Activated CD4-positive, alpha-beta T cell treated with anti-CD3 and anti-CD28 coated beads for 48 hours (primary cell): ENCODE data around the gene SHOC2.
A peak's percentile ranks its signal among the peaks of the same experiment; 100 is the strongest.
"Not testable (repeated sequence)": the region's sequence is repeated elsewhere in the genome, so short reads cannot be mapped to it uniquely, and the experiment has no call there.

ENCODE experiments used
- DNase-seq: peaks from one replicate; pipeline ENCODE4 v3.0.0-alpha.2; 2020

Gene SHOC2

DNA sequence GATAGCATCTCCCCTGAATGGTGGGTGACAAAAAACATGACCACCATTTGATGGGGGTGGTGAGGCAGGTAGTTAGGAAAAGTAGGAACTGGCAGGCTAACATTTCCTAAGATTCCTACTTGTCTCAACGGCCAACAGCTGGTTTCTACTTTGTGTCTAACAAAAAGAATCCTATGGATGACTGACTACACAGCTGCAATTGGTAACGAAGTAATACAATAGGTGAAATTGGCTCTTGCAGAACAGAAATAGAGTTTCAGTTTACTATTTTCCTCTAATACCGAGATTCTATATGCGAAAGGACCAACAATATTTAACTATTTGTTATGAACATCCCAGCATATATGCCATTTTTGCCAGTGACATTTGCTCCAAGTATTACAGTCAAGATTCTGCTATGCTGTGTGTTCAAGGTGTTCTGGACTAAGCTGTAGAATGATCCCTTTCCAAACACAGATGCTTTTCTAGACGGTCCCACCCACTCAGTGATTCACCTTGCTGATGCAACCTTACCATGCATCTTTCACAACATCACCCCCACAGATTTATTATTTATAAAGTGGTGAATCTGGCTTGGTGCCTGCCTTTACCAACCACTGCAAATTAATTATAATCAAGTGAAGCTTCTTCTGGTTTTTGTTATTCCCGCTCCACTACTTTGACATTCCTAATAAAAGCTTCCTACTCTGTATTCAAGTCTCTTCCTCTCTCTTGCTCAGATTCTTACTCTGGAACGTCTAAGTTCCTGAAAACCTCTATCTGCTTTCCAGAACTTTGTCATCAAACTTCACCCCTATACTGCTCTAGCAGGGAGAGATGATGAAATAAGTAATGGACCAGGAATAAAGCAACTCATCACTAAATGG is 17.2 kb upstream of the SHOC2 start:
- peak; percentile 63 for DNase-seq

DNA sequence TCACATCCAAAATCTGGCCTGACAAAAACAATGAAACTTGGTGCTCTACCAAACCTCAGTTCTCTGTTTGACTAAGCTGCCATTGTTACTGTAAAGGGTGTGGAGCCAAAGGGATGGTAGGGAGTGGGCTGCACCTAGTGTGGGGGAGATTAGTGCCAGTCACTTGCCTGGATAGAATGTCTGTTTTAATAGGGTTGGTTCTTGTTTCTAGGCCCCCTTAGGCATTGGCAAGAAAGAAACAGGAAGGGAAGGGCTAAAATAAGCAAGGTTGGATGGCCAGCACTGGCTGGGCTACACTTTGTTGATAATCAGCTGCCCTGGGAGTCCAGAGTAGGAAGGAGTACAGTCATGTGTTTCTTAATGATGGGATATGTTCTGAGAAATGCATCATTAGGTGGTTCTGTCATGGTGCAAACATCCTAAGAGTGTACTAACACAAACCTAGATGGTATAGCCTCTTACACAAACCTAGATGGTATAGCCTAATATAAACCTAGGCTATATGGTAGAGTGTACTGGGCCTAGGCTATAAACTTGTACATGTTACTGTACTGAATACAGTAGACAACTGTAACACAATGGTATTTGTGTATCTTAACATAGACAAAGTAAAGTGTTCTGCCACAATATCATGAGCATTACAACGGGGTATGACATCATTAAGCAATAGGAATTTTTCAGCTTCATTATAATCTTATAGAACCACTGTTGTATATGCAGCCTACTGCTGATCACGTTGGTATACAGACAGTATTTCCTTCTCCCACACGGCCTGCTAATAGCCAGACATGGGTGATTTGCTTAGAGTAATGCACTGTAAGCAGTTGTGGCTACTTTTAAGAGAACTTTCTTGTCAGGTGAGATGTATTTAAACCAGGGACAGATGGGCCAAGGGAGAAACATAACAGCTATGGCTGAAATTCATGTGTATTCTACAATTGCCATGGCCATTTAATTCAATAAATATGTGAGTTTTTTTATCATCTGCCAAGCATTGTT is 15.8 kb upstream of the SHOC2 start:
- DNase-seq, result peak; percentile 48

DNA sequence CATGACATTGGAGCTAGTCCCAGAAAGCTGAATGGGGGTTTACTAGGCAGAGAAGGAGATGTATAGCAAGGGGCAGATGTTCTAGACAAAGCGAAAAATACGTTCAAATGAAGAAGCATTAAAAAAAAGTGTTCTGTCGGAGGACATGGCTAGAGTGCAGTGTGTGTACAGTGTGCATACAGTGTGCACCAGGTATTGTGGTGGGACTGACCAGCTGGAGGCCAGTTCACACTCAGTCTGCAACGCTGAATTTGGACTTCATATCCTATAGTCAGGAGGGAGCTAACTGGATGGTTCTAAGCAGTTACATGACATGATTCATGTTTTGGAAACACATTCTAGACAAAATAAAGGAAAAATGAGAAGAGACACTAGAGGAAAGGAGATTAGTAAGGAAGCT is 9.3 kb upstream of the SHOC2 start:
- no peak for DNase-seq

DNA sequence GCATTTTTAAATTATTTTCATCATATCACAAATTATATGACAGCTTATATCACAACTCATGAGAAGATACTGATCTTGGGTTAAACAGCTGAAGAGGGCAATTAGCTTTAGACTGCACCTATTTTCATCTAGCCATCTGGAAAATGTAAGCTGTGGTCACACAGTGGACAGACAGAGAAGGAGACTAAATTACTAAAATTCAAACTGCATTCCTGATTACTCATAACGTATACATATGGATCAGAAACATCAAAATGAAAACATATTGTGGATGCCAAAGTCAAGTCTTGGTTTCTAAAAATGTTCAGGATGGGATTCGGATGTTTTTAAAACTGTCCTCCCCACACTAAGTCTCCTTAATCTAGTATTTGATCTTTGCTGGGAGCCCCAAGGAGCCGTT is 7.0 kb upstream of the SHOC2 start:
- no peak for DNase-seq

DNA sequence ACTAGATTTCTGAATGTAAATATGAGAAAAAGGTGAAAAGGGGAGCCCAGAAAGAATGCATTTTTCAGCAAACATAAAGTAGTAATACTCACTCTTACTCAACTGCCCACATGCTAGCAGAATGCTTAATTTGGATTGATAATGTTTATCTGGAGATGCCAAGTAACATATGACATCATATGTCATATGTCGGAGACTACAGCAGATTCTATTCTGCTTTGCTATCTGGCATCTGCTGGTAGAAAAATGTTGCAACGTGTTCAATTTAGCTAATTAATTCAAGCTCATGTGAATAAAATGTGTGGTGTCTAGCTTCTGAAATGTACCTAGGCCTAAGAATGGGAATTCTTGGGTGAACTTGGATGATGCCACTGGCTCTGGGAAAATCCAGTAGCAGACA is 5.0 kb upstream of the SHOC2 start:
- no peak for DNase-seq

DNA sequence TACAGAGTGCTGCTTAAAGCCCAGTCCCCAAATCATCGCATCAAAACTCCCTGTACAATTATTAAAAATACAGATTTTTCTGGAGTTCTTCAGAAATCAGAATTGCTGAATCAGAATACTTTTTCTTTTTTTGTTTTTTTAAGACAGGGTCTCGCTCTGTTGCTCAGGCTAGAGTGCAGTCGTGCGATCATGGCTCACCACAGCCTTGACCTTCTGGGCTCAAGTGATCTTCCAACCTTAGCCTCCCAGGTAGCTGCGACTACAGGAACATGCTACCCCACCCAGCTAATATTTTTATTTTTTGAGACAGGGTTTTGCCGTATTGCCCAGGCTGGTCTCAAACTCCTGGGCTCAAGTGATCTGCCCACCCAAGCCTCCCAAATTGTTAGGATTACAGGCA is 4.4 kb upstream of the SHOC2 start:
- no peak for DNase-seq

DNA sequence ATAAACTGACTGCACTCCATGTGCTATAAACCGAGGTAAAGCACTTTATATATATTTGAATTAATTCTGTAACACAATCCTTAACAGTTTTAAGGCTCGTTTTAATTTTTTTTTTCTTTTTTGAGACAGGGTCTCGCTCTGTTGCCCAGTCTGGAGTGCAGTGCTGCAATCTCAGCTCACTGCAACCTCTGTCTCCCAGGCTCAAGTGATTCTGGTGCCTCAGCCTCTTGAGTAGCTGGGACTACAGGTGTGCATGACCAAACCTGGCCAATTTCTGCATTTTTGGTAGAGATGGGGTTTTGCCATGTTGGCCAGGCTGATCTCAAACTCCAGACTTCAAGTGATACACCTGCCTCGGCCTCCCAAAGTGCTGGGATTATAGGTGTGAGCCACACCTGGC is 3.8 kb upstream of the SHOC2 start:
- DNase-seq, result not testable (repeated sequence)

DNA sequence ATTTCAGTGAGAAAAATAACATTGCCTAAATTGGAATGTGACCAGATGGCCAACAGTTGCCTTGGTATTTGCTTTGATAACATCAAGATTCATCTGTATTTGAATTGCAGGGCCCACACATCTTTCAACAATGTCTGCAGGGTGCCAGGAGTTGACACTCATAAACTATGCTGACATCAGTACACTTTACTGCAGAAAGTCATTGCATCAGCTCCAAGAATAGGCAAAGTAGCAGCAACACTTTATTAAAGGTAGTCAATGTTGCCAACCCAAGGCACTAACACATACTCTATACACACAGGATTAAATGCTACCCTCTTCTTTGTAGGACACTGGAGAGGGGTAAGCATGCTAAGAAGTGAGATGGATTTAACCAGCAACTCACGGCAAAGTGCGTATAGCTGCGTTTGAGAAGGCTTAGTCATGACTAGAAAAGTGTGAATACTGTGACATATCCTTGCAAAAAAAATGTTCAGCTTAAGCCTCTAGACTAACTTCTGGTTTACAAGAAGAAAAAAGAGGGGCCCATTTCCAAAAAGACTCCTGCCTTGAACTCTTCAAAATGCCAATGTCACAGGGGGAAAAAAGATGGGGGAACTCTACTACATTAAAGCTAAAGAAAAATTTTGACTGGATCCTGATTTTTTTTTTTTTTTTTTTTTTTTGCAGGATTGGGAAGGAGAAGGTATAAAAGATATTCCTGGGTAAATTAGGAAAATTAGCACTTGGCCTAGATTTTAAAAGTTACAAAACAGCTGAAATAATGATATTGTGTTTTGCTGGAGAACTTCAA is 2.7 kb upstream of the SHOC2 start:
- DNase-seq, result no peak

DNA sequence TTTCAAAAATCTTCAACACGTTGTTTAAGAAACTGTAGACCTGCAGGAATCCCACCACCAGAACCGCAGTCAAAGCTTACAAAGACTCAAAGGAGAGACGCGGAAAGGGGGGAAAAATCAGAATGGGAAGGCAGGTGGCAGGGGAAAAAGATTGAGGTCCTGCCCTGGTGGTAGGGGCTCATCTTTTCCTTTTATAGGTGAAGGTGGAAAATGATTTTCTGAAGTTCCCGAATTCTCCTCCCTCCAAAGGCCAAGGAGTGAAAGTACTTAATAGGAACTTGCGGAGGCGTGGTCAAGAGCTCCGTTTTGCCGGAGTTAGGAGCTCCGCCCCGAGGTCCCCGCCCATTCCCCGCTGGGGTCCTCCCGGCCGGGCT is 1.1 kb upstream of the SHOC2 start:
- peak; percentile 92 for DNase-seq

DNA sequence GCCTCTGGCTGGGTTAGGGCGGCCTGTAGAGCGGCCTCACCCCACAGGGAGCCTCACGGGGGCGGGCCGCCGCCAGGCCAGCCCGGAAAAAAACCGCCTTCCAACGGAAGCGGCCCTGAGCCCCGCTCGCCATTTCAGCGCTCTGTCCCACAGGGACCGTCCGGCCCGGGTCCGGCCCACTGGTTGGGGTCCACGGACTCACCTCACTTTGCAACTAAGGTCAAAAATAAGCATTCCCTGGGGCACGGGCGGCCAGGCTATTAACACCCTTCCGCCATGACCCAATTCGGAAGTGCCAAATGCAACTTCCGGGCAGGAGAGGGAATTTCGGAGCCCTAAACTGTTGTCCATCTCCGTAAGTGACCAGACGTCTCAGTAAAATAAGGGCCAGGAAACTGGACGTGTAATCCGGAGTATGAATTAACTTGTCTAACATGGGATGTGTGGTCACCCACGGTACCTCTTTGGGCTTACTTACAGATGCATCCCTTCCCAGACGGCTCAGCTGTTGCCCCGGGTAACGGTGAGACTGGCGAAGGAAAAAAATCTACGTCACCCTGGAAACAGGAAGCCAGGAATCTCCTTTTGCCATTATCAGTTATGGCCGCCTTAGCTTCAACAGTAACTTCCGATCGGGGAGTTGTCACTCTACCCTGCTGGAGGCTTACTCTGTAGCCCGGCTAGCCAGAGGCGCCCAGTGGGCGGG is 608 bp upstream of the SHOC2 start, which contains the start of gene BBIP1:
BBIP1 (minus strand) TSS at position 538 of the 706 bp plus-strand sequence. CDS start 1,023 bp downstream, outside the sequence.
- no peak for DNase-seq

DNA sequence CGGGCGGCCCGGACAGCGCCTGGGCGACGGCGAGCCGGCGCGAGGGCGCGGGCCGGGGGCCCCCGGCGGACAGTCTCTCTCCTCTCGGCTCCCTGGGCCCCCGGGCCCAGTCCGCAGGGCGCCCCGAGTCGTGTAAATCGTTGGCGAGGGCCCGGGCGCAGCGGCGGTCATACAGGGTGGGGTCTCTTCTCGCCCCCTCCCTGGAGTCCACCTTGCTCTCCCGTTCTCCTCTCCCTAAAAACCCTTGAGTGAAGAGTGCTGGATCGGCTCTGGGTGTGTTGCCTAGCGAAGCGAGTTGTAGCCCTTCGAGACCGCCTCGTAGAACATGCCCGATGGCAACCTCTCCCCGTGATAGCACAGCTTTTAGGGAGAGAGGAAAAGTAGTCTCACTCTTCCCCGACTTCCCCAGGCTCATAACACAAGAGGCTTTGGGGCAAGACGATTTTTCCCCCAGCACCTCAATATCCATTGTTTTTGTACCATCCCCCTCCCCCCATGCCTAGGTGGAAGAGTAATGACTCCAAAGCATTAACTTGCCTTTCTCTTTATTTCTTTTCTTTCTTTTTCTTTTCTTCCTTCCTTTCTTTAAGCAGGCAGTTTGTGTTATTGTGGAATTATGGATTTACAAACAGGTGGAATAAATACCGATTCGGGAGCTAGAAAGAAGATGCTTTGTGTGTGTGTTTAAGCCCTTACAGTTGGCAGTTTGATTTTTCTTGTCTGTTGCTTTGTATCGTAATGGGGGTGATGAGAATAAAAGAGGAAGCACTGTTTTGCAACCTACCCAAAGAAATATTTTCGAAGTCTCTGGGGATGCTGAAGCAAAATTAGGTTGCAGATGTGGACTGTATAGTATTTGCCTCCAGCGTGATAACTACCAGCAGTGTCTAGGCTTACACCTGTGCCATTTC is 822 bp downstream of the SHOC2 start:
- DNase-seq, result peak; percentile 30

DNA sequence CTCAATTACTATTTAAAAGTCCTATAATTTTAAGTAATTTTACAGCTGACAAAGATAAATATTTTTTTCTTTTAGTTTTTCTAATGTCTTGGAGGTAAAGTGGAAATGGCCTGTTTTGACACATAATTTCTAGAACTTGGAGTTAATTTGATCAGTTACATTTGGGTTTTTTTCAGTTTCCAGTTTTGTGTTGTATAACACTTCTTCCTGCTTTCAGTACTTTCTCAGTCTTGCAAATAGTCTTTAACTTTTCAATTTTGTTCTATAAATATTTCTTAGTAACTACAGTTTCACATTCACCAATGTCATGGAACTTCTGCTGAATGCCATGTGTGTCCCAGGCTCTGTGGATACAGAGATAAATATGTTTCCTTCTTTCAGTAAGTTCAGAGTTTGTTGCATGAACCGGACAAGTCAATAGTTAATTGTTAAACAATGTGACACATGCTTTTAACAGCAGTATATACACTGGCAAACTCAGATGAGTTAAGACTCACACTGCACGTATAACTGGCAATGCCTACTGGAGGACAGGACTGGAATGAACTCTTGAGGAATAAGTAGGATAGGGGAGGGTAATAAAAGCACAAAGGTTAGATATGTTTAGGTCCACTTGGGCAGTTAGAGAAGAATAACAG is 4.6 kb downstream of the SHOC2 start:
- DNase-seq, result no peak

DNA sequence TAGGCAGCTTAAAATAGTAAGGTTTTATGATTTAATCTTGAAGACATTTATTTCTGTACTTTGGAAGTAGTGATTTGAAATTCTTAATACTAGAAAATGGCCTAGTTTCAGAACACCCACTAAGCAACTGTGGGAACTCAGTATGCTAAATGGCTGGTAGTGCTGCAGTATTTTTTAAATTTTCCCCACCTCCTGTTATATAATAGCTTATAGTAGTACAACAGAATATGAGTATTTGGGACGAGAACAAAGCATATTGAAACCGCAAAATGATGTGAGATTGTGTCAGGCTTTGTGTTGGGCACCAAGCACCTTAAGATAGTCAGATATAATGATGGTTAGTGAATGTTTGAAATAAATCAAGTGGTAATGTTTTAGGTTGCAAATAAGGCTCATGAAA is 8.1 kb downstream of the SHOC2 start:
- DNase-seq, result no peak

DNA sequence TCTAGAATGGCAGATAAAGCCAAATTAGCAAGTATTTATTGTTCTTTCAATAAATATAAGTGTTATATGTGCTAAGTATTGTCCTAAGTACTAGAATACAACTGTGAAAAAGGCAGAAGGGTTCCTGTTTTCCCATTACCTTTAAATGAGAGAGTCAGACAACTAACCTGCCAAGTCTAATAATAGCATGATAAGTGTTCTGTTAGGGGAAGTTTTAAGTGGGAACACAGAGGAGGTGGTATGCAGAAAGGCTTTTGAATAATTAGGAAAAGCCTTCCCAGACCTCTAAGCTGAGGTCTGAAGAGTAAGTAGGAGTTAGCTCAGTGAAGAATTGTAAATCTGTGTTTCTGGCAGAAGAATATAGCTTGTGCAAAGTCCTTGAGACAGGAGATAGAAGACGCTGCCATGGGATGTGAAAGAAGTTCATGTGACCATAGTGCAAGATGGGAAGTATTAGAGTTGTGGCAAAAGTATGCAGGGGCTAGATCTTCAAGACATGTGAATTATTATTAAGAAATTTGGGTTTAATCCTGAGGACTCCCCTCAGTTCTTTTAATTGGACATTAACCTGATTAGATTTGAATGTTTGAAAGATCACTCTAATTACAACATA is 12.5 kb downstream of the SHOC2 start:
- no peak for DNase-seq

DNA sequence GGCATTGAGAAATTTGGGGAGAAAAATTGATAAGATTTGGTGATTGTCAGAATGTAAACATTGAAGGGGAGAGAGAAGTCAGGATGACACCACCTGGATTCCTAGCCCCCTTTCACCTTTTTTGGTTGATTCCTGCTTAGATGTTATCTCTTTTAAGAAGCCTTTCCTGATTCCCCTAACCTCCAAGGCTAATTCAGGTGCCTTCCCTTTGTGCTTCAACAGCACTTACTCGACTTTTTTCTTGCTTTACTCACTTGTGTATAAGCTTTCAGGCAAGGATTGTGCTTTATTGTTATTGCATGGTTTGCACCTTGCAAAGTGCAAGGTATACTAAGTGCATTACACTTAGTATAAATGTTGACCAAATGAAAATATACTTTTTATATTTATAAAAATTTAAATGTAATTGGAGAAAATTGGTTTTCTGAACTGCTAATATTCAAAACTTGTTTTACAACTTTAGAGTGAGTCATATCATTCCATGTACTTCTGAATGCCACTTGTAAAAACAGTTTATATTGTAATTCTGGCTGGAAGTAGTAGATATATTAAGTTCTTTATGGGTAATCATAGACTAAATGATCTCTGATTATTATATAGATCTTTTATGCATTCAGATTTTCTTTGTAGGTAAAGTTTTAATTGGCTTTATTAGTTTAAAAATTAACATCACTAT is 13.2 kb downstream of the SHOC2 start:
- DNase-seq, result no peak

DNA sequence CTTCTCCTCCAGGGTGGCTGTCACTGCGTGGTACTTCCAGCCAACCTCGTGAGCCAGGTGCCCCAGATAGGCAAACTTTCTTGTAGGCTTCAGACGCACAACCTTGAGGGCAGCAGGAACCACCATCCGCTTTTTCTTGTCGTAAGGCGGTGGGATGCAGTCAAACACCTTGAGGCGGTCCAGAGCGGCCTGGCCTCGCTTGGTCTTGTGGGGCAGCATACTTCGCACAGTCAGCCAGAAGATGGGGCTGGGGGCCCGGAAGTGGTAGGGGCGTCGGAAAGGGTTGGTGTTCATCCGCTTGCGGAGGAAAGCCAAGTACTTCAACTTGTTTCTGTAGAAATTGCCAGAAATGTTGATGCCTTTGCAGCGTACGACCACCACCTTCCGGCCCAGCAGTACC is 17.4 kb downstream of the SHOC2 start:
- no peak for DNase-seq

DNA sequence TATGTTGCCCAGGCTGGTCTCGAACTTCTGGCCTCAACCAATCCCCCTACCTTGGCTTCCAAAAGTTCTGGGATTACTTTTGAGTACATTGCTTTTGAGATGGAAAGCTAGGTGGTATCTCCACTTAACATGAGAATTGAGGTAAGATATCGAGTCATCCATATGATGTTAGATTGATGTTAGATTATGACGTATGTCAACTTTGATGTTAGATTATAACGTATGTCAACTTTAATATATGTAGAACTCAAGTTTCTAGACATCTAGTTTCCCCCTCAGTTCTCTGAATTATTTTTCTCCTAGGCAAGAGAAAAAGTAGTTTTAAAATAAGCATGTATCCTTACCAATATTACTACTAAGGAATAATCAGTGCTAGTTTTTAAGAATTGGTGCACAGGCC is 20.0 kb downstream of the SHOC2 start:
- DNase-seq, result no peak

DNA sequence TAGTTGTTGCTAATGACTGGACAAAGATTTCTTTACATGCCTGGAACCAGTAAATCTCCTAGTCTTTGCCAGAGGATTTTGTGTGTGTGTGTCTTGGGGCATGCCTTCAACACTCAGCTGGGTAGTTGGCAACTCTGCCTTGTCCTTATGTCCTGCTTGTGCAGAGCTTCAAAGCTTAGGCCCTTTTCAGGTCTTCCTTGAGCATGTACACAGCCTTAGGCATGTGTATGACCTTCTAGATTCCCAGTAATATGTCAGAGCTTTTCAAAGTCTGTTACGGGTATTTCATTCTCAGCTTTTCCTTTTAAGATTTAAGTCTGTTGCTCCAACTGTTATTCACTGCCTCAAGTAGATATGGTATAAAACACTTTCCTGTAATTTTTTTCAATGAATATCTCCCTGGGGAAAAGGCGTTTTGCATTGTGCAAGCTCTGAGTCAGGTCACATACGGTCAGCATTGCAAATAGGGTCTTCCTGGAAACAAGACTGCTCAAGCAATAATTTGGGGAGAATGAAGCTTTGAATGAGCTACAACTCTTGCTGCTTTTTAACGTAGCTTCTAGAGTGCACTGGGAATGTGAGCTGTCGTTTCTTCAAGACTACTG is 25.5 kb downstream of the SHOC2 start:
- no peak for DNase-seq

DNA sequence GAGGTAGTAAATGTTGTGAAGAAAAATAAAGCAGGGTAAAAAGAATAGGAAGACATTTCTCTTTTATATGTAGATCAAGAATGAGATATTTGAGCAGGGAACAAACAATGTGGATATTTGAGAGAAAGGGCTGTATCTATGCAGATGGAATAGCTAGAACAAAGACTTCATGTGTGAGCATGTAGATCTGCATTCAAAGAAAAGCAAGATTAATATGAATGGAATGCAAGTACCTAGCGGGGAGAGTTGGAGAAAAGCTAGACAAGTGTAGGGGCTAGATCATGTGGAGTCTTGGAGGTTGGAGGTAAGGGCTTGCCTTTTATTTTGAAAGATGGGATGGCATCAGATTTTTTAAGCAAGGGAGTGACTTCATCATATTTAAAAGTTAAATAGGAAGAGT is 27.1 kb downstream of the SHOC2 start:
- no peak for DNase-seq
